ENCODE results near the gene SUGP1.

Gene SUGP1

DNA sequence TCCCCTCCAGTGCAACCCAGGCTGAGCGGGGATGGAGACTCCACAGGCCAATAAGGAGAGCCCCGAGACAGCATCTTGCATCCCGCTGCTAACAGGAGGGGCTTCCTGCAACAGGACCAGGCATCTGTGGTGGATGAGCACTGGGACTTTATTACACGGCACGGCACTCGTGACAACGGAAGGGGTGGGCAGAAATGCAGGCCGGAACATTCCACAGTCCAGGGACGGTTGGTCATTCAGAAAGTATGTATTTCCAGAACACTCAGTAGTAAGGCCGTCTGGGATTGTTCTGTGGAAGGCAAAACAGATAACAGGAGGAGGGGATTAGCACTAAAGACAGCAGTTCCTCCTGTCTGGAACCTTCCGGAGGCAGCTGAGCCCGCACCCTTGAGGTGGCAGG lies 43.9 kb downstream of the SUGP1 start:
- no peak overlapping the region for H3K4me3 ChIP-seq (ENCODE audit: low read depth in 1 of 2, low read length in 1 of 2)
- peaks cover 36% of the 10 kb centered on the region for H3K27me3 ChIP-seq
- peaks cover 71% of the 10 kb centered on the region for H3K36me3 ChIP-seq
- H3K9me3 ChIP-seq = no peaks in the 10 kb centered on the region
- no peaks in the 10 kb centered on the region for H3K4me1 ChIP-seq (ENCODE audit: control insufficient read depth in 1 of 2, insufficient read depth in 1 of 2, low read depth in 1 of 2, low read length in 1 of 2)
- TF ChIP-seq, protein P1, sequence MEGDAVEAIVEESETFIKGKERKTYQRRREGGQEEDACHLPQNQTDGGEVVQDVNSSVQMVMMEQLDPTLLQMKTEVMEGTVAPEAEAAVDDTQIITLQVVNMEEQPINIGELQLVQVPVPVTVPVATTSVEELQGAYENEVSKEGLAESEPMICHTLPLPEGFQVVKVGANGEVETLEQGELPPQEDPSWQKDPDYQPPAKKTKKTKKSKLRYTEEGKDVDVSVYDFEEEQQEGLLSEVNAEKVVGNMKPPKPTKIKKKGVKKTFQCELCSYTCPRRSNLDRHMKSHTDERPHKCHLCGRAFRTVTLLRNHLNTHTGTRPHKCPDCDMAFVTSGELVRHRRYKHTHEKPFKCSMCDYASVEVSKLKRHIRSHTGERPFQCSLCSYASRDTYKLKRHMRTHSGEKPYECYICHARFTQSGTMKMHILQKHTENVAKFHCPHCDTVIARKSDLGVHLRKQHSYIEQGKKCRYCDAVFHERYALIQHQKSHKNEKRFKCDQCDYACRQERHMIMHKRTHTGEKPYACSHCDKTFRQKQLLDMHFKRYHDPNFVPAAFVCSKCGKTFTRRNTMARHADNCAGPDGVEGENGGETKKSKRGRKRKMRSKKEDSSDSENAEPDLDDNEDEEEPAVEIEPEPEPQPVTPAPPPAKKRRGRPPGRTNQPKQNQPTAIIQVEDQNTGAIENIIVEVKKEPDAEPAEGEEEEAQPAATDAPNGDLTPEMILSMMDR (IDR thresholded peaks at IDR 0.05) = no peak
- H3K27ac ChIP-seq = no peak overlapping the region

DNA sequence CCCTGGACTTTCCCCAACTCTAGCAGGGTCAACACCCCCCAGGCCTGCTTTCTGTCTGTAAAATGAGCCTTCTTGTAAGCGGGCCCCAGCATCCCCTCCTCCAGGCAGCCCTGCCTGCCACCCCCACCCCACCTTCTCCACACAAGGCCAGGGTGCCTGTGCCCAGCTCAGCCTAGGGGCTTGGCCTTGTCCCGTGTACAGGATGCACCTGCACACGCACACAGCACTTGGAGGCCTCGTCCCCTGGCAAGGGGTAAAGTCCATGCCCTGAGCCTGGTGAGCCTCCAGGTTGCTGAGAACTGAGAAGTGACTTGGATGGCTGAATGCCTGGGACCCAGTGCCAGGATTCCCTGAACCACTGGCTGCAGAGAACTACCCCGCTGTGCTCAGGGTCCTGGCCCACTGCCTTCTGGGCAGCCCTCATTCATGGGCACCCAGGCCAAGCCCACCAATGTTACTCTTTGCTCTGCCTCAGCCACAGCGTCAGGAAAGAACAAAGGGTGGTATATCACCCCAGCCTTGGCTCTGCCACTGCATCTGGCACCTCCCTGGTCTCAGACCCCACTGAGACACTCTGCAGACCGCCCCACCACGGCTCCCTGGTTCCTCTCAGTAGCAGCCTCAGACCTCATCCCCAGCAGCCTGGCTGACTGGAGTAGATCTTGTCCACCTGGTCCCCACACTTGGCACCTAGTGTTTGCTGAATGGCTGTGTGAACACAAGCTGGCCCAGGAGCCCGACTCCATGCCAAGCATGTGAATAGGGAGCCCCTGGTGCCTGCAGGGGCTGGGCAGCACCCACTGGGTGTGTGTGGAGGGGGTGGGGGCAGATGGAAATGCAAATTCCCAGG lies 45.4 kb downstream of the SUGP1 start:
- Histone ChIP-seq H3K27ac (no peak overlapping the region), H3K27me3 (peaks cover 50% of the 10 kb centered on the region), H3K4me3 (ENCODE audit: low read depth in 1 of 2, low read length in 1 of 2) (no peak overlapping the region), H3K36me3 (peaks cover 57% of the 10 kb centered on the region), H3K9me3 (no peaks in the 10 kb centered on the region), H3K4me1 (ENCODE audit: control insufficient read depth in 1 of 2, insufficient read depth in 1 of 2, low read depth in 1 of 2, low read length in 1 of 2) (no peaks in the 10 kb centered on the region)
- TF ChIP-seq, protein P1 (IDR thresholded peaks at IDR 0.05) = no peak

DNA sequence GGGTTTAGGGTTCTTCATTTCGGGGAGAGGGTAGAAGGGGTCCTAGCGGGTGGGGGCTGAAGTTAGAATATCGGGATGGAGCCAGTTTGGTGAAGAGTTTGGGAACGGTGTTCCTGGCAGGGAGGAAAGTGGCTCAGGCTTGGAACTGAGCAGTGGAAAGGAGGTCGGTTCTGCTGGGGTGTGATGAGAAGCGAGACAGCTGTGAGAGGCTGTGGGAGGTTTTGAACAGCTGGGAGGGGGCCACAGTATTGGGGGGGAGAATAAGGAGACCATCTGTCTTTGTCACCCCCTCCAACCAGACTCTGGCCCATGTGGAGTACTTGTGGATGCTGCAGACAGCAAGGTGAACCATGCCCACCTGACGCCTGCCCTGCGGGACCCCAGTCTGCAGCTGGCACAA lies 46.2 kb downstream of the SUGP1 start:
- H3K27ac ChIP-seq = no peak overlapping the region
- H3K4me3 ChIP-seq (ENCODE audit: low read depth in 1 of 2, low read length in 1 of 2) = no peak overlapping the region
- no peaks in the 10 kb centered on the region for H3K9me3 ChIP-seq
- TF ChIP-seq, protein P1 (IDR thresholded peaks at IDR 0.05) = no peak
- peaks cover 49% of the 10 kb centered on the region for H3K36me3 ChIP-seq
- peaks cover 57% of the 10 kb centered on the region for H3K27me3 ChIP-seq
- no peaks in the 10 kb centered on the region for H3K4me1 ChIP-seq (ENCODE audit: control insufficient read depth in 1 of 2, insufficient read depth in 1 of 2, low read depth in 1 of 2, low read length in 1 of 2)

DNA sequence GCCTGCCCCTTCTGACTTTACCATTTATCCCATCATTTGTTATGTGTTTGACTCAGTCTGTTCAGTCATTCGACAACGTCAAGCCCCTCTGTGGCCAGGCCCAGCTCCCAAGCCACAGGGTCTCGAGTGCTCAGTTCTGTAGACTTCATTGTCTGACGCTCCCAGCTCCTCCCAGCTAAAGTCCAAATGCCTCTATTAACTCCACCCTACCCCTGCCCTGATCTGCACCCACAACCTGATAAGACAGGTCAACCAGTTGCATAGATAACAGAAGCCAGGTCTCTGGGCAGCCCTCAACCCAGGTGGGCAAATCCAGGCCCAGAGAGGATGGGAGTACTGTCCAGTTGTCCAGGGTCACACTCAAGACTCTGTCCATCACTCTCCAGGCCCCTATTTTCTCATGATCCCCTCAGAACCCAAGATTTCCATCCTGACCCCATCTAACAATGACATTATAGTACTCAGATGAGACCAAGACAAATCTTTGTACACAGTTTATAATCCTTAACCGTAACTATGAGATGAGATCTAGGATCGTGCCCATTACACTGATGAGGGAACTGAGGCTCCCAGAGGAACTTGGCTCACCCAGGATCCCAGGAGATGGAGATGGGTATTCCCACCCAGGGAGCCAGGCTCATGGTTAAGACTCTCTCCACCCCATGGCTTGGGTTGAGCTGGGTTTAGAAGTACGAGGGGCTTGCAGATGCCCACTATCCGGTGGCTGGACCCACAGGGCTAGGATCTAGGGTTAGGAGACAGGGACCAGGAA lies 48.3 kb downstream of the SUGP1 start:
- Histone ChIP-seq H3K9me3 (no peaks in the 10 kb centered on the region), H3K4me3 (ENCODE audit: low read depth in 1 of 2, low read length in 1 of 2) (no peak overlapping the region), H3K27me3 (peaks cover 66% of the 10 kb centered on the region), H3K4me1 (ENCODE audit: control insufficient read depth in 1 of 2, insufficient read depth in 1 of 2, low read depth in 1 of 2, low read length in 1 of 2) (no peaks in the 10 kb centered on the region), H3K36me3 (peaks cover 28% of the 10 kb centered on the region), H3K27ac (no peak overlapping the region)
- TF ChIP-seq, protein P1 (IDR thresholded peaks at IDR 0.05) = no peak

DNA sequence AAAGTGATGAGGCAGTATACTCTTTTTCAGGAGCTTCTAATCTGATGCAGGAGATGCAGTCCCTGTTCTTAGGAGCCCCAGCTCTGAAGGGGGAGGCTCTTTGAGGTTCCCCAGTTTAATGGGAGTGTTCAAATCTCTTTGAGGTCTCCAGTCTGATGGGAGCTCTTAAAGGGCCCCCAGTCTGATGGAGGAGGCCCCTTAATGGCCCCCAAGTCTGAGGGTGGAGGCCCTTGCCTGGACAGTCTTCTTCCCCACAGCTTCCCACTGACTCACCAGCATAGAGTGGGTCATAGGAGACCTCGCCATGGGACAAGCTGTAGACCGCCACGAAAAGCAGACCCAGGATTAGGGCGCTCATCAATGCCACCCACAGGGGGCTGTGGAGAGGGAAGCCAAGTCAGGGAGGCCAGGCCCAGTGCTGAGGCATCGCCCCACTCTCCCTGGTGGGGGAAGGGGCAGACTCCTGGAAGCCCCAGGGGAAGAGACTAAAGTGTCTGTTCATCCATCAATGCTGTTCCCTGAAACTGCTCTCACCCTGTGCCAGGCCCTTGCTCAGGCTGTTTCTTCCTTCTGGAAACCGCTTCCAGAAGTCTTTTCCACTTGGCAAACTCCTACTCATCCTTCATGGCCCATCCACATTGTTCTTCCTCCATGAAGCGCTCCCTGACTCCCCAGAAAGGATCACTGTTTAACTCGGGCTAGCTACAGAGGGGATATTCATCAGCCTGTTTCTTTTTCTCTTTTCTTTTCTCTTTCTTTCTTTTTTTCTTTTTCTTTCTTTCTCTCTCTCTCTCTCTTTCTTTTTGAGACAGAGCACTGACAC lies 49.3 kb downstream of the SUGP1 start:
- Histone ChIP-seq H3K27me3 (peaks cover 68% of the 10 kb centered on the region), H3K4me3 (ENCODE audit: low read depth in 1 of 2, low read length in 1 of 2) (no peak overlapping the region), H3K36me3 (peaks cover 17% of the 10 kb centered on the region), H3K27ac (no peak overlapping the region), H3K9me3 (no peaks in the 10 kb centered on the region), H3K4me1 (ENCODE audit: control insufficient read depth in 1 of 2, insufficient read depth in 1 of 2, low read depth in 1 of 2, low read length in 1 of 2) (no peaks in the 10 kb centered on the region)
- TF ChIP-seq, protein P1 (IDR thresholded peaks at IDR 0.05) = no peak
